Endothelial cell of umbilical vein (primary cell): ENCODE data around the gene RAI1. TPM values are rescaled to one million over a fixed set of nuclear protein-coding genes. Genes with fewer than 3 reads are reported as not detected.

ENCODE experiments used
- BruUV-seq: library from RNA; stranded (reverse); fragments of 400-500 nt; replicated peaks from 2 replicates; lab custom pipeline; 2021; lab: Mats Ljungman, UMichigan
- CTCF ChIA-PET: fragments of 300-600, 350-600 bp; sonication (Branson Sonifier 250); formaldehyde crosslinking; loops from one replicate; lab custom pipeline; 2021; ENCODE audit warnings: antibody characterized with exemption, inconsistent platforms; lab: Charles Lee
- POLR2A ChIA-PET: fragments of 300-600, 350-600 bp; sonication (Branson Sonifier 250); formaldehyde crosslinking; loops from one replicate; lab custom pipeline; 2021; ENCODE audit warnings: antibody characterized with exemption, inconsistent platforms; lab: Charles Lee
- DNase-seq: peaks from one replicate; pipeline ENCODE4 v3.0.0-alpha.2; 2011; ENCODE audit warnings: low read depth, low spot score
- FAIRE-seq: peaks from 2 replicates; lab custom pipeline; 2011; peaks lifted over from hg19 to GRCh38; lab: Jason Lieb, UNC
- H2AFZ ChIP-seq: 2 replicates; pipeline ENCODE4 v1.6.0; 2012; ENCODE audit warnings: low read depth, low read length, control low read depth, inconsistent platforms
- H3K27ac ChIP-seq: 2 replicates; pipeline ENCODE4 v1.5.1; 2011; ENCODE audit warnings: low read depth, mild to moderate bottlenecking, control low read depth, low read length, moderate library complexity; ENCODE audit not compliant: insufficient read depth
- H3K27me3 ChIP-seq, 2 experiments: 2 replicates each; pipeline versions ENCODE4 v1.6.0 to v1.6.1; 2011; ENCODE audit warnings: low read length in 2 of 2, mixed read lengths in 1 of 2; ENCODE audit not compliant: control insufficient read depth in 2 of 2, insufficient read depth in 2 of 2
- H3K36me3 ChIP-seq, 2 experiments: 2 replicates in 1 of 2; 3 replicates in 1 of 2; pipeline ENCODE4 v1.5.1; 2011; ENCODE audit warnings: low read length in 2 of 2, mild to moderate bottlenecking in 1 of 2, moderate library complexity in 1 of 2; ENCODE audit not compliant: control insufficient read depth in 2 of 2, insufficient read depth in 2 of 2; ENCODE audit errors: extremely low read depth in 1 of 2
- H3K4me1 ChIP-seq: 3 replicates; pipeline ENCODE4 v1.5.1; 2011; ENCODE audit warnings: mild to moderate bottlenecking, low read length; ENCODE audit not compliant: control insufficient read depth, insufficient read depth; ENCODE audit errors: extremely low read depth
- H3K4me2 ChIP-seq: 2 replicates; pipeline ENCODE4 v1.6.1; 2011; ENCODE audit warnings: low read length, control low read depth, mixed read lengths; ENCODE audit not compliant: insufficient read depth
- H3K4me3 ChIP-seq, 3 experiments: fragments of 200-600 bp in 1 of 3; sonication (generic), shearing (Covaris generic) in 1 of 3; replicated peaks in 1 of 3; 2 replicates each; pipeline ENCODE4 v1.5.1; 2011 to 2016; ENCODE audit warnings: control low read depth in 3 of 3, low read length in 3 of 3, mild to moderate bottlenecking in 2 of 3, inconsistent platforms in 1 of 3, low read depth in 1 of 3, moderate library complexity in 1 of 3; ENCODE audit not compliant: insufficient read depth in 1 of 3
- H3K79me2 ChIP-seq: 2 replicates; pipeline ENCODE4 v1.6.0; 2012; ENCODE audit warnings: low read length, inconsistent platforms; ENCODE audit not compliant: control insufficient read depth, insufficient read depth
- H3K9ac ChIP-seq: replicated peaks from 2 replicates; pipeline ENCODE3; 2011; ENCODE audit warnings: low read length, control low read depth; ENCODE audit not compliant: insufficient read depth; ENCODE audit errors: extremely low read depth
- H3K9me1 ChIP-seq: replicated peaks from 3 replicates; pipeline ENCODE4 v1.6.0; 2011; ENCODE audit warnings: mild to moderate bottlenecking, low read length; ENCODE audit not compliant: control insufficient read depth, insufficient read depth; ENCODE audit errors: extremely low read depth
- H3K9me3 ChIP-seq: replicated peaks from 2 replicates; pipeline ENCODE4 v1.5.1; 2012; ENCODE audit warnings: low read length, inconsistent platforms; ENCODE audit not compliant: control insufficient read depth, insufficient read depth
- H4K20me1 ChIP-seq: replicated peaks from 2 replicates; pipeline ENCODE3; 2011; ENCODE audit warnings: mild to moderate bottlenecking, low read length; ENCODE audit not compliant: control insufficient read depth, insufficient read depth; ENCODE audit errors: extremely low read depth
- CTCF ChIP-seq, 2 donors: IDR thresholded peaks; 1 replicate in 1 of 2; 2 replicates in 1 of 2; pipeline ENCODE4 v1.5.1; 2011; ENCODE audit warnings: low read length in 2 of 2, mild to moderate bottlenecking in 2 of 2, moderate library complexity in 2 of 2, control low read depth in 1 of 2, inconsistent platforms in 1 of 2, low read depth in 1 of 2; ENCODE audit not compliant: insufficient read depth in 1 of 2; ENCODE audit errors: extremely low read depth in 1 of 2
- EZH2 ChIP-seq: IDR thresholded peaks from 2 replicates; pipeline ENCODE4 v1.6.1; 2012; ENCODE audit warnings: borderline replicate concordance, low read depth, mild to moderate bottlenecking, moderate library complexity, low read length, inconsistent platforms; ENCODE audit not compliant: severe bottlenecking
- GATA2 ChIP-seq: IDR thresholded peaks from 2 replicates; pipeline ENCODE4 v1.7.0; 2011; ENCODE audit warnings: low read depth, mild to moderate bottlenecking, moderate library complexity, mixed read lengths, low read length; ENCODE audit not compliant: insufficient read length, insufficient read depth
- MAX ChIP-seq: IDR thresholded peaks from 2 replicates; pipeline ENCODE4 v1.6.1; 2011; ENCODE audit not compliant: insufficient read depth, insufficient read length
- POLR2A ChIP-seq: IDR thresholded peaks from 2 replicates; pipeline ENCODE4 v1.6.1; 2012; ENCODE audit warnings: low read depth, mild to moderate bottlenecking, control low read depth, low read length
- POLR2AphosphoS5 ChIP-seq: IDR thresholded peaks from 2 replicates; pipeline ENCODE4 v1.6.1; 2012; ENCODE audit warnings: low read depth, mild to moderate bottlenecking, control low read depth, low read length, moderate library complexity; ENCODE audit not compliant: insufficient read depth
- dilution Hi-C: fragments of 300-500 bp; cut with MboI; formaldehyde crosslinking; loops from one replicate; pipeline ENCODE4 v1.15.0; 2019; ENCODE audit warnings: low sequenced_read_pairs; ENCODE audit not compliant: extremely low pct_ligation_motif_present
- intact Hi-C: fragments of 100-400 bp; cut with micrococcal nuclease; formaldehyde crosslinking; loops from one replicate; pipeline ENCODE4 v1.10.0; 2022
- polyA plus RNA-seq, 4 experiments: library from polyadenylated mRNA; depleted of rRNA in 3 of 4; stranded (reverse) in 3 of 4; unstranded in 1 of 4; fragments of >200 nt; gene quantifications; 2 replicates each; pipeline versions ENCODE4 v1.2.1 to v1.2.3, GENCODE V29; 2011 to 2012; ENCODE audit warnings: missing spikeins in 1 of 4
- total RNA-seq: library from RNA; stranded (reverse); gene quantifications from 2 replicates; pipeline ENCODE4 v1.2.3, GENCODE V29; 2021

The RAI1 gene
- total and polyA plus RNA-seq, 2 donors (not counting 3 experiments of a cell fraction or from before 2014, with no cell fraction given): 7.8 to 43.3 TPM

- Histone ChIP-seq H3K9me3 (no peaks in the 10 kb centered on the region), H4K20me1 (no peaks in the 10 kb centered on the region), H3K9ac (peak overlapping the region; percentile 80), H2AFZ (no peak overlapping the region), H3K4me2 (peak overlapping the region; percentile 77), H3K9me1 (no peaks in the 10 kb centered on the region), H3K4me3 (peak overlapping the region; percentile 41 to 57 (median 50)), H3K27me3 (no peaks in the 10 kb centered on the region), H3K36me3 (no peaks in the 10 kb centered on the region), H3K4me1 (peaks cover 34% of the 10 kb centered on the region), H3K27ac (peak overlapping the region; percentile 79), H3K79me2 (peaks cover 35% of the 10 kb centered on the region)
- TF ChIP-seq CTCF (IDR thresholded peaks at IDR 0.05; ENCODE audit: extremely low read depth in 1 of 2, insufficient read depth in 1 of 2, low read depth in 1 of 2, low read length in 2 of 2): no peak
- no peak for TF ChIP-seq POLR2AphosphoS5
- no peak for TF ChIP-seq GATA2
- TF ChIP-seq POLR2A: peak; percentile 12
- no peak for TF ChIP-seq MAX
- no peak for TF ChIP-seq EZH2
- peak; percentile 60 for FAIRE-seq
- intact Hi-C loops (loop anchor here (1.0 kb wide), 2 partner anchors 11 to 38 kb away; no protein-coding TSS in a partner anchor), dilution Hi-C loops (no loop called here)
- ChIA-PET POLR2A (interaction anchor here (0.6 kb wide), 1 partner anchor 28 kb away, joined by 3 read pairs; no protein-coding TSS in a partner anchor), CTCF (interaction anchor here (1.0 to 1.1 kb wide), 3 partner anchors 22 to 51 kb away, joined by 3 read pairs; no protein-coding TSS in a partner anchor)
- BruUV-seq: no TSS peak
- DNase-seq: peak; percentile 61
Measured at GRCh38 chr17:17723354-17724261, 42.4 kb downstream of the RAI1 start.
